GM13976 (cell line): Measurements from ENCODE around the gene ATRX.
"Not testable (repeated sequence)": the region's sequence is repeated elsewhere in the genome, so short reads cannot be mapped to it uniquely, and the experiment has no call there.

Source experiments
- DNase-seq: peaks from one replicate; pipeline ENCODE4 v3.0.0; 2012; ENCODE audit warnings: low spot score
- in situ Hi-C: fragments of 300-500 bp; cut with MboI; formaldehyde crosslinking; loops from one replicate; pipeline ENCODE4 v1.12.0; 2022; ENCODE audit warnings: low sequenced_read_pairs, mixed read lengths, inconsistent platforms; ENCODE audit not compliant: unreplicated experiment
- TF ChIP-seq, protein P1 (sequence below): IDR thresholded peaks from 2 replicates; pipeline ENCODE4 v1.5.1; 2012; ENCODE audit warnings: borderline replicate concordance, mild to moderate bottlenecking; ENCODE audit not compliant: insufficient read depth; ENCODE audit errors: extremely low read depth, missing control alignments, control extremely low read depth

ATRX gene

DNA sequence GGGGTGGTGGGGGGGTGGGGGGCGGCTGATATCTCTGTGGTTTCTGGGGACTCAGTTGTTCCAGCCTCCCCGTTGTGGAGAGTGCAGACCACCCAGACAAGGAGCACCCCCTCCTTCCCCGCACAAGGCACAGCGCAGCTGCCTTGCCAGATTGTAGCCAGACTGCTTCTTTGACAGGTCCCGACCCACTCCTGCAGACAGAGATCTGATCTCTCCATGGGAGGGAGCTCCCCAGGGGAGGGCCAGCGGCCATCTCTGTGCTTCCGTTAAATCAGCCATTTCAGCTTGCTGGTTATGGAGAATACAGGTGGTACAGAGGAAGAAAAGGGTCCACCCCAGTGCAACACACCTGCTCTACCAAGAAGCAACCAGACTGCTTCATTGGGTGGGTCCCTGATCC is 258.0 kb downstream of the ATRX start:
- no peak for DNase-seq
- TF ChIP-seq, protein P1, sequence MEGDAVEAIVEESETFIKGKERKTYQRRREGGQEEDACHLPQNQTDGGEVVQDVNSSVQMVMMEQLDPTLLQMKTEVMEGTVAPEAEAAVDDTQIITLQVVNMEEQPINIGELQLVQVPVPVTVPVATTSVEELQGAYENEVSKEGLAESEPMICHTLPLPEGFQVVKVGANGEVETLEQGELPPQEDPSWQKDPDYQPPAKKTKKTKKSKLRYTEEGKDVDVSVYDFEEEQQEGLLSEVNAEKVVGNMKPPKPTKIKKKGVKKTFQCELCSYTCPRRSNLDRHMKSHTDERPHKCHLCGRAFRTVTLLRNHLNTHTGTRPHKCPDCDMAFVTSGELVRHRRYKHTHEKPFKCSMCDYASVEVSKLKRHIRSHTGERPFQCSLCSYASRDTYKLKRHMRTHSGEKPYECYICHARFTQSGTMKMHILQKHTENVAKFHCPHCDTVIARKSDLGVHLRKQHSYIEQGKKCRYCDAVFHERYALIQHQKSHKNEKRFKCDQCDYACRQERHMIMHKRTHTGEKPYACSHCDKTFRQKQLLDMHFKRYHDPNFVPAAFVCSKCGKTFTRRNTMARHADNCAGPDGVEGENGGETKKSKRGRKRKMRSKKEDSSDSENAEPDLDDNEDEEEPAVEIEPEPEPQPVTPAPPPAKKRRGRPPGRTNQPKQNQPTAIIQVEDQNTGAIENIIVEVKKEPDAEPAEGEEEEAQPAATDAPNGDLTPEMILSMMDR: no peak
- in situ Hi-C loops: no loop called here

DNA sequence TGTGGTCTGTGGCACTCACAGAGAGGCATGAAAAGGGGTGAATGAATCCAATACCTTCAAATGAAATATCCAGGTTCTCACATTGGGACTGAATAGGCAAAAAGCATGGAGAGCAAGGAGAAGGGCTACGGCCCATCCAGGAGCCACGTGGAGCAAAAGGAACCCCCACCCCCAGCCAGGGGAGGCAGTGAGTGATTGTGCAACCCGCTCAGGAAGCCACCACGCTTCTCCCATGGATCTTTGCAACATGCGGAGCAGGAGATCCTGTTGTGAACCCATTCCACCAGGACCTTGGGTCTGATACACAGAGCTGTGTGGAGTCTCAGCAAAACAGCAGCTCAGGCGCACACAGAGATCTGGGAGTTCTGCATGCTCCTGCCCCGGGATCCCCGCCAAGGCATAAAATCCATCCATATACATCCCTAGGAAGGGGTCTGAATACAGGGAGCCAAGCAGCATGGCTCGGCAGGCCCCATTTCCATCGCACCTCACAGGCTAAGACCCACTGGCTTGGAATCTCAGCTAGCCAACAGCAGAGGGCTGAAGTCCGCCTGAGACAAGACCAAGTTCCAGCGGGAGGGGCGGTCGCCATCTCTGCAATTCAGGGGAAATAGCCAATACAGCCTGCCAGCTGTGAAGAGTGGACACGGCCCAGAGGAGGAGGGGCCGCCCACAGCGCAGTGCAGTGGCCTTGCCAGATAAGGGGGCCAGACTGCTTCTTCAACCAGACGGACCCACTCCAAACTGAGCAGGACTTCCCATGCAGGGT is 258.6 kb downstream of the ATRX start:
- in situ Hi-C loops: no loop called here
- TF ChIP-seq, protein P1: no peak
- peak; percentile 8 for DNase-seq

DNA sequence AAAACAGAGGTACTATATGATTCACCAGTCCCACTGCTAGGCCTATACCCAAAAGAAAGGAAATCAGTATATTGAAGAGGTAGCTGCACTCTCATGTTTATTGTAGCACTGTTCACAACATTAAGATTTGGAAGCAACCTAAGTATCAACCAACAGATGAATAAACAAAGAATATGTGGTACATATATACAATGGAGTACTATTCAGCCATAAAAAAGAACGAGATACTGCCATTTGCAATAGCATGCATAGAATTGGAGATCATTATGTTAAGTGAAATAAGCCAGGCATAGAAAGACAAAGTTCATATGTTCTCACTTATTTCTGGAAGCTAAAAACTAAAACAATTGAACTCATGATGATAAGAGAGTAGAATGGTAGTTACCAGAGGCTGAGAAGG is 266.3 kb downstream of the ATRX start:
- no peak for DNase-seq
- TF ChIP-seq, protein P1: no peak
- in situ Hi-C loops: no loop called here

DNA sequence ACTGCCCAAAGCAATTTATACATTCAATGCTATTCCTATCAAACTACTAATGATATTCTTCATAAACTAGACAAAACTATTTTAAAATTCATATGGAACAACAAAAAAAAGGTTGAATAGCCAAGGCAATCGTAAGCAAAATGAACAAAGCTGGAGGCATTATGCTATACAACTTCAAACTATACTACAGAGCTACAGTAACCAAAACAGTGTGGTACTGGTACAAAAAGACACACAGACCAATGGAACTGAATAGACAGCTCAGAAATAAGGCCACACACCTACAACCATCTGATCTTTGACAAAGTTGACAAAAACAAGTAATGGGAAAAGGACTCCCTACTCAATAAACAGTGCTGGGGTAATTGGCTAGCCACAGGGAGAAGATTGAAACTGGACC is 271.8 kb downstream of the ATRX start:
- in situ Hi-C loops: no loop called here
- no peak for DNase-seq
- TF ChIP-seq, protein P1: no peak

DNA sequence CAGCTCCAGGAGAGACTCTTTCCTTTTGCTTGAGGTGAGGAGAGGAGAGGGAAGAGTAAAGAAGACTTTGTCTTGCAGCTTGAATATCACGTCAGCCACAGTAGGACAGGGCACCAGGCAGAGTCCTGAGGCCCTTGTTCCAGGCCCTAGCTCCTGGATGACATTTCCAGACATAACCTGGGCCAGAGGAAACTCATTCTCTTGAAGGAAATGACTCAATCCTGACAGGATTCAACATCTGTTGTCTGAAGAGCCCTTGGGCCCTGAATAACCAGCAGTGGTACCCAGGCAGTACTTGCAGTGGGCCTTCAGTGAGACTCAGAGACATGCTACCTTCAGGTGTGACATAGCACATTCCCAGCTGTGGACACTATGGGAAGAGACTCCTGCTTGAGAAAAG is 276.0 kb downstream of the ATRX start:
- in situ Hi-C loops: no loop called here
- TF ChIP-seq, protein P1: no peak
- no peak for DNase-seq

GRCh38 chrX:77505227-77505626 is 280.8 kb downstream of the ATRX start:
- no peak for DNase-seq
- TF ChIP-seq, protein P1: no peak
- in situ Hi-C loops: no loop called here

- in situ Hi-C loops: no loop called here
- DNase-seq: no peak
- TF ChIP-seq, protein P1: no peak
These were observed 283.0 kb downstream of the ATRX start for GRCh38 chrX:77502951-77503525.

DNA sequence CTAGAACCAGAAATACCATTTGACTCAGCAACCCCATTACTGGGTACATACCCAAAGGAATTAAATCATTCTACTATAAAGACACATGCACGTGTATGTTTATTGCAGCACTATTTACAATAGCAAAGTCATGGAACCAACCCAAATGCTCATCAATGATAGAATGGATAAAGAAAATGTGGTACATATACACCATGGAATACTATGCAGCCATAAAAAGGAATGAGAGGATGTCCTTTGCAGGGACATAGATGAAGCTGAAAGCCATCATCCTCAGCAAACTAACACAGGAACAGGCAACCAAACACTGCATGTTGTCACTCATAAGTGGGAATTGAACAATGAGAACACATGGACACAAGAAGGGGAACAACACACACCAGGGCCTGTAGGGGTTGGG is 285.9 kb downstream of the ATRX start:
- DNase-seq, in situ Hi-C loops: not testable (repeated sequence)
